Measurements from ENCODE around the gene INO80.

INO80 gene

GRCh38 chr15:40978141-40978540 lies 137.9 kb downstream of the INO80 start:
- DNase-seq (ENCODE audit: low read depth) = no peak
- H3K4me3 ChIP-seq (ENCODE audit: low read depth, low read length) = no peak overlapping the region

GRCh38 chr15:40976819-40977218 lies 139.3 kb downstream of the INO80 start:
- TF ChIP-seq, protein P1, sequence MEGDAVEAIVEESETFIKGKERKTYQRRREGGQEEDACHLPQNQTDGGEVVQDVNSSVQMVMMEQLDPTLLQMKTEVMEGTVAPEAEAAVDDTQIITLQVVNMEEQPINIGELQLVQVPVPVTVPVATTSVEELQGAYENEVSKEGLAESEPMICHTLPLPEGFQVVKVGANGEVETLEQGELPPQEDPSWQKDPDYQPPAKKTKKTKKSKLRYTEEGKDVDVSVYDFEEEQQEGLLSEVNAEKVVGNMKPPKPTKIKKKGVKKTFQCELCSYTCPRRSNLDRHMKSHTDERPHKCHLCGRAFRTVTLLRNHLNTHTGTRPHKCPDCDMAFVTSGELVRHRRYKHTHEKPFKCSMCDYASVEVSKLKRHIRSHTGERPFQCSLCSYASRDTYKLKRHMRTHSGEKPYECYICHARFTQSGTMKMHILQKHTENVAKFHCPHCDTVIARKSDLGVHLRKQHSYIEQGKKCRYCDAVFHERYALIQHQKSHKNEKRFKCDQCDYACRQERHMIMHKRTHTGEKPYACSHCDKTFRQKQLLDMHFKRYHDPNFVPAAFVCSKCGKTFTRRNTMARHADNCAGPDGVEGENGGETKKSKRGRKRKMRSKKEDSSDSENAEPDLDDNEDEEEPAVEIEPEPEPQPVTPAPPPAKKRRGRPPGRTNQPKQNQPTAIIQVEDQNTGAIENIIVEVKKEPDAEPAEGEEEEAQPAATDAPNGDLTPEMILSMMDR (IDR thresholded peaks at IDR 0.05; ENCODE audit: low read depth, low read length, missing control alignments) = no peak
- no peak for DNase-seq (ENCODE audit: low read depth)
- H3K4me3 ChIP-seq (ENCODE audit: low read depth, low read length) = no peak overlapping the region

More at GRCh38 chr15:40978141-40978540, 137.9 kb downstream of the INO80 start:
- TF ChIP-seq, protein P1 (IDR thresholded peaks at IDR 0.05; ENCODE audit: low read depth, low read length, missing control alignments) = no peak

- DNase-seq (ENCODE audit: low read depth) = no peak
- H3K4me3 ChIP-seq (ENCODE audit: low read depth, low read length) = no peak overlapping the region
- TF ChIP-seq, protein P1 (IDR thresholded peaks at IDR 0.05; ENCODE audit: low read depth, low read length, missing control alignments) = no peak
Measured at GRCh38 chr15:40974879-40975278, 141.2 kb downstream of the INO80 start.

GRCh38 chr15:40969363-40969762 lies 146.7 kb downstream of the INO80 start:
- H3K4me3 ChIP-seq (ENCODE audit: low read depth, low read length) = no peak overlapping the region
- DNase-seq (ENCODE audit: low read depth) = no peak
- TF ChIP-seq, protein P1 (IDR thresholded peaks at IDR 0.05; ENCODE audit: low read depth, low read length, missing control alignments) = no peak

DNA sequence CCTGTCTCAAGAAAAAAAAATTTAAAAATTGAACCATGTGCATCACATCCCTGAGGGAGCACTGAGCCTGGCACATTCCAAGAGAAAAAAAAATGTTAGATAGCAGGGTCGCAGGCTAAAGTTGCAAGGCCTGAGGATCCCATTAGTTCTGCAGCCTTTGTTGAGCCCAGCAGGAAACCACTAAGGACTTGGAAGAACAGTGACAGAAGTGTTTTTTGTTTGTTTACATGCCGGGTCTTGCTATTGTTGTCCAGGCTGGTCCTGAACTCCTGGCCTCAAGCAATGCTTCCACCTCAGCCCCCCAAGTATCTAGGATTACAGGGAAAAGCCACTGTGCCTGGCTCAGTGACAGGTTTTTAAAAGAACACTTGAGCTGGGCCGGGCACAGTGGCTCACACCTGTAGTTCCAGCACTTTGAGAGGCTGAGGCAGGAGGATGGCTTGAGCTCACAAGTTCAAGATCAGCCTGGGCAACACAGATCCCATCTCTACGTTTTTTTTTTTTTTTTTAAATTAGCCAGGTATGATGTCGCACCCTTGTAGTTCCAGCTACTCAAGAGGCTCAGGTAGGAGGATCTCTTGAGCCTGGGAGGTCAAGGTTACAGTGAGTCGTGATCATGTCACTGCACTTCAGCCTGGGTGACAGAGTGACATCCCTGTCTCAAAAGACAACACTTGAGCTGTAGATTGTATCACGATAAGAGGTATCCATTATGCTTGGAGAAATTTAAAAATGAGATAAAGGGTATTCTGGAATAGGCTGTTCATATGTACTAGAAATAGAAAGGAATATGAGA lies 147.6 kb downstream of the INO80 start:
- TF ChIP-seq, protein P1 (IDR thresholded peaks at IDR 0.05; ENCODE audit: low read depth, low read length, missing control alignments) = no peak
- H3K4me3 ChIP-seq (ENCODE audit: low read depth, low read length) = no peak overlapping the region
- no peak for DNase-seq (ENCODE audit: low read depth)

DNA sequence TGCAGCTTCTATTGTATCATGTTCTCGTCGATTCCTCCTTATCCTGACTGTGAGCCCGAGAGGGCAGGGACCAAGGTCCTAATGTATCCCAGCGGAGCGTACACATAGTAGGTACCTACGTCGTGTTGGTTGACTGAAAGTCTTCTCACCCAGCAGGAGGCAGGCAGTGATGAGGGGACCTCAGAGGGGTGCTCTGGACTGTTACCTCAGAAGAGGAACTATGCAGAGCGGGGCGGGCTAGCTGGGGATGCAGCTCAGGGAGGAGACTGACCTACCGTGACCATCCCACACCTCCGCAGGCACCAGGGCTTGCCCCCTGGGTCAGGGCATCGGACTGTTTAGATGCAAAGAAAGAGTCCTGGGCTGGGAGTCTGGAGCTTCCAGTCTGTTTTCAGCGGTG lies 151.4 kb downstream of the INO80 start:
- no peak overlapping the region for H3K4me3 ChIP-seq (ENCODE audit: low read depth, low read length)
- DNase-seq (ENCODE audit: low read depth) = no peak
- TF ChIP-seq, protein P1 (IDR thresholded peaks at IDR 0.05; ENCODE audit: low read depth, low read length, missing control alignments) = no peak

DNA sequence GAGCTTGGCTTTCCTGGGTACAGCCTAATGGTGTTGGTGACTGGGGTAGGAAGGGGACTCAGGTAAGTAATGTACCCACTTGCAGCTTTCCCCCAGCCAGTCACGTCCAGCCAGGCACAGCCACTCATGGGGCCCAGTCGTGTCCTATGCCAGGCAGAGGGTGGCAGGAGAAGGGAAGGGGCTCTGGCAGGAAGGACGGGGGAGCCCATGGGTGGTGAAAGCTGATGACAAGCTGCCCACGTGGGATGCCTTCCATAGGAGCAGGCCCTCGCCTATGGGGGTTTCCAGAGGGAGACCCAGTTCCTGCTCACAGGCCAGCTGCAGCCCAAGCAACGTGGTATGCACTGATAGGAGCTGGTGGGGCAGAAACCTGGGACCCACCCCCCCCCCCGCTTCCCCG lies 152.1 kb downstream of the INO80 start:
- DNase-seq (ENCODE audit: low read depth) = no peak
- H3K4me3 ChIP-seq (ENCODE audit: low read depth, low read length) = no peak overlapping the region
- TF ChIP-seq, protein P1 (IDR thresholded peaks at IDR 0.05; ENCODE audit: low read depth, low read length, missing control alignments) = no peak
